Tibial nerve (tissue), 4 donors: ENCODE measurements around the gene EFCAB6.

ENCODE experiments used
- EP300 ChIP-seq, 2 donors: sonication (generic); formaldehyde crosslinking; IDR thresholded peaks; one replicate each; pipeline ENCODE4 v1.6.1; 2017; ENCODE audit warnings: antibody characterized with exemption in 2 of 2, mild to moderate bottlenecking in 1 of 2
- TF ChIP-seq, protein P1 (sequence below), 5 experiments: fragments of 200-600 bp in 3 of 5; fragments of 450-650 bp in 2 of 5; sonication (generic) in 3 of 5; IDR thresholded peaks; one replicate each; pipeline ENCODE4 v1.5.1; 2016 to 2019; ENCODE audit warnings: antibody characterized with exemption in 5 of 5, mild to moderate bottlenecking in 3 of 5, moderate library complexity in 2 of 5

DNA sequence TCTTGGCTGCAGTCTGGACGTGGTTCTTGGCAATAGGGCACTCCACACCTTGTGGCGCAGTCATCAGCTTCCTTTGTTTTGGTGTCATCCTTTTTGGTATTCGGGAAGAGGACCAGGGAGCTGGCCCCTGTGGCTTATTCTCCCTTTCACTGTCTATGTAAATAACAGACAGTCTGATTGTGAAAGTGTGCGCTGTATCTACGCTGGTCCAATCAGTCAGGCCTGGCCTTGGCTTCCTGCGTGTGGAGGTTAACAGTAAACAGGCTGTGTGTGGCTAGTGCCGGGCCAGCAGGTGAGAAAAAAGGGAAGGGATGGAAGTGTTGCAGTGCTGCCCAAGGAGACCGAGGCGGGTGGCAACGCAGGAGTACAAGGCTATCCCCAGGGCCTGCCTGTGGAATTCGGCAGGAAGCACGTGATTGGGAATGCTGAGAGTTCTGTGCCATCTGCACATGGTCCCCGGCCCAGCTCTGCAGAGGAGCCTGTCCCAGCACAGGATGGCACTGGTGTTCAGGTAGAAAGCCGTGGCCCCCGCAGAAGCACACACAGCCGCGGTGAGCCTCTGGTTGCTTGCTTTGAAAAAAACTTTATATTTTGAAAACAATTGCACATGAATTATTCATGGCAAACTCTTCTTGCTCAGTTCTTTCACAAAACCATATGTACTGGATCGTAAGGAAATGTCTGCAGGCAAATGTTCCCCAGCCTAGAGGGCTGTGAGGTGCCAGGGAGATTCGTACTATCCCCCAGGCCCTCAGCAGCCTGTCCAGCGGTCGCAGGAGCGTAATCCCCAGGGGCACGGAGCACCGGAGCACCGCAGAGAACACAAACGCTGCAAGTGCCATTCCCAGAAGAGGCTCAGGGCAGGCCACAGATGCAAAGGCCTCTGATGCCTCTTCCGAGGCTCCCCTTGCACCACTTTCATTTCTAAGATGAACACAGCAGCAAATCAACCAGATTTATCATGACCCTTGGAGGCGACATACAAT, 174.5 kb downstream of the EFCAB6 start:
- TF ChIP-seq, protein P1, sequence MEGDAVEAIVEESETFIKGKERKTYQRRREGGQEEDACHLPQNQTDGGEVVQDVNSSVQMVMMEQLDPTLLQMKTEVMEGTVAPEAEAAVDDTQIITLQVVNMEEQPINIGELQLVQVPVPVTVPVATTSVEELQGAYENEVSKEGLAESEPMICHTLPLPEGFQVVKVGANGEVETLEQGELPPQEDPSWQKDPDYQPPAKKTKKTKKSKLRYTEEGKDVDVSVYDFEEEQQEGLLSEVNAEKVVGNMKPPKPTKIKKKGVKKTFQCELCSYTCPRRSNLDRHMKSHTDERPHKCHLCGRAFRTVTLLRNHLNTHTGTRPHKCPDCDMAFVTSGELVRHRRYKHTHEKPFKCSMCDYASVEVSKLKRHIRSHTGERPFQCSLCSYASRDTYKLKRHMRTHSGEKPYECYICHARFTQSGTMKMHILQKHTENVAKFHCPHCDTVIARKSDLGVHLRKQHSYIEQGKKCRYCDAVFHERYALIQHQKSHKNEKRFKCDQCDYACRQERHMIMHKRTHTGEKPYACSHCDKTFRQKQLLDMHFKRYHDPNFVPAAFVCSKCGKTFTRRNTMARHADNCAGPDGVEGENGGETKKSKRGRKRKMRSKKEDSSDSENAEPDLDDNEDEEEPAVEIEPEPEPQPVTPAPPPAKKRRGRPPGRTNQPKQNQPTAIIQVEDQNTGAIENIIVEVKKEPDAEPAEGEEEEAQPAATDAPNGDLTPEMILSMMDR (IDR thresholded peaks at IDR 0.05): no peak
- TF ChIP-seq EP300 (IDR thresholded peaks at IDR 0.05): no peak
